Neuronal stem cell (in vitro differentiated cells): ENCODE results near the gene CSRNP2.

Source experiments
- DNase-seq: peaks from one replicate; pipeline ENCODE4 v3.0.0-alpha.2; 2013; ENCODE audit warnings: low spot score
- H2AFZ ChIP-seq: one replicate; pipeline ENCODE4 v1.6.1; 2013; ENCODE audit warnings: mild to moderate bottlenecking, low read length, inconsistent platforms
- H2AK5ac ChIP-seq: 2 replicates; pipeline ENCODE4 v1.6.1; 2013; ENCODE audit warnings: low read depth, mild to moderate bottlenecking, inconsistent platforms, low read length, moderate library complexity, mixed read lengths
- H2BK120ac ChIP-seq: 2 replicates; pipeline ENCODE4 v1.6.1; 2013; ENCODE audit warnings: low read depth, mild to moderate bottlenecking, inconsistent platforms, low read length, moderate library complexity, mixed read lengths
- H2BK12ac ChIP-seq: one replicate; pipeline ENCODE4 v1.6.1; 2013; ENCODE audit warnings: low read length, inconsistent platforms
- H2BK15ac ChIP-seq: 2 replicates; pipeline ENCODE4 v1.6.1; 2013; ENCODE audit warnings: mild to moderate bottlenecking, low read length, inconsistent platforms, mixed read lengths
- H2BK5ac ChIP-seq: one replicate; pipeline ENCODE4 v1.6.1; 2013; ENCODE audit warnings: inconsistent platforms, mild to moderate bottlenecking, low read length, moderate library complexity
- H3K14ac ChIP-seq: one replicate; pipeline ENCODE4 v1.6.1; 2013; ENCODE audit warnings: low read length, inconsistent platforms
- H3K18ac ChIP-seq: 2 replicates; pipeline ENCODE4 v1.6.1; 2013; ENCODE audit warnings: low read length, inconsistent platforms
- H3K23ac ChIP-seq: 2 replicates; pipeline ENCODE4 v1.6.1; 2013; ENCODE audit warnings: low read depth, mild to moderate bottlenecking, mixed read lengths, low read length, inconsistent platforms; ENCODE audit not compliant: poor library complexity
- H3K27ac ChIP-seq: replicated peaks from 3 replicates; pipeline ENCODE4 v1.5.1; 2013; ENCODE audit warnings: low read length, inconsistent platforms
- H3K27me3 ChIP-seq, 3 experiments: 2 replicates each; pipeline ENCODE4 v1.6.1; 2013; ENCODE audit warnings: low read length in 3 of 3, mild to moderate bottlenecking in 2 of 3, inconsistent platforms in 1 of 3, low read depth in 1 of 3, mixed read lengths in 1 of 3, moderate library complexity in 1 of 3; ENCODE audit not compliant: control insufficient read depth in 3 of 3, insufficient read depth in 3 of 3
- H3K36me3 ChIP-seq, 2 donors: replicated peaks in 1 of 2; 2 replicates each; pipeline ENCODE4 v1.6.1; 2013; ENCODE audit warnings: low read length in 2 of 2; ENCODE audit not compliant: control insufficient read depth in 2 of 2, insufficient read depth in 2 of 2
- H3K4ac ChIP-seq: 2 replicates; pipeline ENCODE4 v1.6.1; 2013; ENCODE audit warnings: inconsistent platforms, mild to moderate bottlenecking, low read length, moderate library complexity
- H3K4me1 ChIP-seq, 2 donors: 1 replicate in 1 of 2; 2 replicates in 1 of 2; pipeline ENCODE4 v1.6.1; 2013; ENCODE audit warnings: low read length in 2 of 2, low read depth in 1 of 2; ENCODE audit not compliant: control insufficient read depth in 2 of 2, insufficient read depth in 1 of 2
- H3K4me2 ChIP-seq: one replicate; pipeline ENCODE4 v1.6.1; 2013; ENCODE audit warnings: mild to moderate bottlenecking, low read length, inconsistent platforms; ENCODE audit not compliant: insufficient read depth, poor library complexity, severe bottlenecking
- H3K4me3 ChIP-seq, 2 donors: 2 replicates each; pipeline ENCODE4 v1.5.1; 2013; ENCODE audit warnings: low read length in 2 of 2, mild to moderate bottlenecking in 2 of 2, inconsistent platforms in 1 of 2, moderate library complexity in 1 of 2
- H3K79me1 ChIP-seq: one replicate; pipeline ENCODE4 v1.6.1; 2013; ENCODE audit warnings: low read depth, mild to moderate bottlenecking, inconsistent platforms, low read length, moderate library complexity
- H3K9ac ChIP-seq: one replicate; pipeline ENCODE4 v1.6.1; 2013; ENCODE audit warnings: mild to moderate bottlenecking, low read depth, low read length, inconsistent platforms; ENCODE audit not compliant: poor library complexity
- H3K9me3 ChIP-seq, 2 donors: replicated peaks in 1 of 2; 2 replicates each; pipeline versions ENCODE3 to v1.6.1; 2013; ENCODE audit warnings: low read length in 2 of 2, mild to moderate bottlenecking in 2 of 2, inconsistent platforms in 1 of 2, low read depth in 1 of 2, mixed read lengths in 1 of 2, moderate library complexity in 1 of 2; ENCODE audit not compliant: control insufficient read depth in 2 of 2, insufficient read depth in 1 of 2
- H4K8ac ChIP-seq: one replicate; pipeline ENCODE4 v1.6.1; 2013; ENCODE audit warnings: low read depth, mild to moderate bottlenecking, inconsistent platforms, low read length, moderate library complexity
- H4K91ac ChIP-seq: one replicate; pipeline ENCODE4 v1.6.1; 2013; ENCODE audit warnings: low read length, low read depth, mild to moderate bottlenecking, inconsistent platforms; ENCODE audit not compliant: poor library complexity
- WGBS, 2 donors: extraction: QIAGEN DNeasy Blood & Tissue Kit; methylation state at CpG; one replicate each; pipeline ENCODE4 v1.1.7; 2013; ENCODE audit warnings: missing lambda C conversion rate in 2 of 2, mixed read lengths in 1 of 2; ENCODE audit not compliant: insufficient read length in 2 of 2, insufficient replicate concordance in 1 of 2; ENCODE audit errors: extremely low coverage in 2 of 2; 5-methylcytosine and 5-hydroxymethylcytosine counted together

The CSRNP2 gene

DNA sequence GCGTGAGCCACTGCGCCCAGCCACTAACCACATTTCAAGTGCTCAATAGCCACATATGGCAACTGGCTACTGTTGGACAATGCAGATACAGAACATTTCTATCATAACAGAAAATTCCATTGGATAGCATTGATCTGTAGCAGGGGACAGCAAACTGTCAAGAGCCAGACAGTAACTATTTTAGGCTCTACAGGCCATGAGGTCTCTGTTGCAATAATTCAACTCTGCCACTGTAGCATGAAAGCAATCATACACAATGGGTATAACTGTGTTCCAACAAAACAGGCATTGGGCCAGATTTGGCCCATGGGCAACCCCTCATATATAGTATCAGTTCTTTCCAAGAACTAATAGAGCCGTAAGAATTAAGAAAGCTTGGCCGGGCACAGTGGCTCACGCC, 8.0 kb downstream of the CSRNP2 start:
- H2BK15ac ChIP-seq, result no peak overlapping the region
- H3K14ac ChIP-seq, result no peak overlapping the region
- H4K8ac ChIP-seq, result no peak overlapping the region
- H4K91ac ChIP-seq, result no peak overlapping the region
- no peak overlapping the region for H3K27ac ChIP-seq
- H2BK5ac ChIP-seq, result no peak overlapping the region
- peaks cover 5% of the 10 kb centered on the region for H3K79me1 ChIP-seq
- no peak overlapping the region for H2BK12ac ChIP-seq
- no peak overlapping the region for H2AK5ac ChIP-seq
- DNase-seq, result no peak
- WGBS, 2 donors, result no CpG with 5 or more reads among the region's 5 CpGs
- no peak overlapping the region for H3K4ac ChIP-seq
- no peak overlapping the region for H2BK120ac ChIP-seq
- no peak overlapping the region for H2AFZ ChIP-seq
- H3K36me3 ChIP-seq, result peaks cover 14 to 61% of the 10 kb centered on the region in 2 donors
- H3K4me3 ChIP-seq, result no peak overlapping the region
- no peak overlapping the region for H3K4me2 ChIP-seq
- H3K27me3 ChIP-seq, result no peaks in the 10 kb centered on the region
- H3K9me3 ChIP-seq, result no peaks in the 10 kb centered on the region
- no peaks in the 10 kb centered on the region for H3K4me1 ChIP-seq
- no peak overlapping the region for H3K23ac ChIP-seq
- no peak overlapping the region for H3K9ac ChIP-seq
- H3K18ac ChIP-seq, result no peak overlapping the region

GRCh38 chr12:51071663-51072062, 11.7 kb downstream of the CSRNP2 start:
- Histone ChIP-seq H3K18ac (no peak overlapping the region), H2AK5ac (no peak overlapping the region), H3K4me1 (no peaks in the 10 kb centered on the region), H3K27ac (no peak overlapping the region), H3K14ac (no peak overlapping the region), H2AFZ (no peak overlapping the region), H2BK120ac (no peak overlapping the region), H3K4me3 (no peak overlapping the region), H3K23ac (no peak overlapping the region), H2BK5ac (no peak overlapping the region), H4K8ac (no peak overlapping the region), H4K91ac (no peak overlapping the region), H3K9me3 (peaks cover 0 to 2% of the 10 kb centered on the region in 2 donors), H3K36me3 (peaks cover 32 to 86% of the 10 kb centered on the region in 2 donors), H3K79me1 (peaks cover 2% of the 10 kb centered on the region), H3K9ac (no peak overlapping the region), H2BK15ac (no peak overlapping the region), H2BK12ac (no peak overlapping the region), H3K4ac (no peak overlapping the region), H3K27me3 (no peaks in the 10 kb centered on the region), H3K4me2 (no peak overlapping the region)
- no CpG with 5 or more reads among the region's 2 CpGs for WGBS, 2 donors
- no peak for DNase-seq

DNA sequence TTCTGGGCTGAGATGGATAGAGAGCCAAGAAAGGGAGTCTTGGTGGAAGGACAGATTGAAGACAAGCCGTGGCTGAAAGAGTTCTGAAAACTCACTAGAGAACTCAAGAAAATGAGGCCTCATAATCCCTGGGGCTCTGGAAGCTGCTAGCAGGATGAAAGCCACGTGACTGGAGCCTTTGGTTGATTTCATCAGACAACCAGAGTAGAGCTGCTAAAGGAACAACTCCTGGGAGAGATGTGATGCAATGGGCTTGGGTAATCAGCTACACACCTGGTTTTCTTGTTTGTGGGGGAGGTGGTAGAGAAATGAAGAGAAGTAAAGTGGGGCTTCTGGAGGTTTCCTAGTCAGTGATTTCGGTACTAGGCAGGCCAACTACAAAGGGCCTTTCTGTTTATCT, 13.4 kb downstream of the CSRNP2 start:
- Histone ChIP-seq H2BK120ac (no peak overlapping the region), H2BK12ac (no peak overlapping the region), H3K9ac (no peak overlapping the region), H2BK5ac (no peak overlapping the region), H2BK15ac (no peak overlapping the region), H3K4me2 (no peak overlapping the region), H3K23ac (no peak overlapping the region), H3K4me1 (no peaks in the 10 kb centered on the region), H3K4me3 (no peak overlapping the region), H3K14ac (no peak overlapping the region), H3K18ac (no peak overlapping the region), H4K91ac (no peak overlapping the region), H3K79me1 (no peaks in the 10 kb centered on the region), H3K9me3 (peaks cover 0 to 2% of the 10 kb centered on the region in 2 donors), H2AFZ (no peak overlapping the region), H3K27ac (no peak overlapping the region), H3K27me3 (no peaks in the 10 kb centered on the region), H4K8ac (no peak overlapping the region), H3K4ac (no peak overlapping the region), H2AK5ac (no peak overlapping the region), H3K36me3 (peaks cover 34 to 84% of the 10 kb centered on the region in 2 donors)
- DNase-seq, result no peak
- WGBS, 2 donors, result no CpG with 5 or more reads among the region's 3 CpGs

- no peak overlapping the region for H2BK12ac ChIP-seq
- H4K91ac ChIP-seq, result no peak overlapping the region
- DNase-seq, result no peak
Observed at GRCh38 chr12:51067771-51068170, 15.6 kb downstream of the CSRNP2 start.

More at GRCh38 chr12:51067771-51068170, 15.6 kb downstream of the CSRNP2 start:
- no peak overlapping the region for H3K4me2 ChIP-seq
- peaks cover 45 to 90% of the 10 kb centered on the region in 2 donors for H3K36me3 ChIP-seq
- H3K14ac ChIP-seq, result no peak overlapping the region
- no peaks in the 10 kb centered on the region for H3K79me1 ChIP-seq
- H3K4ac ChIP-seq, result no peak overlapping the region
- peaks cover 0 to 2% of the 10 kb centered on the region in 2 donors for H3K9me3 ChIP-seq
- no peak overlapping the region for H3K23ac ChIP-seq
- no peaks in the 10 kb centered on the region for H3K4me1 ChIP-seq
- no peak overlapping the region for H2BK120ac ChIP-seq
- no peak overlapping the region for H2AK5ac ChIP-seq
- H3K9ac ChIP-seq, result peak overlapping the region; percentile 64
- WGBS, 2 donors, result no CpG with 5 or more reads among the region's 7 CpGs
- H2BK15ac ChIP-seq, result no peak overlapping the region
- H3K18ac ChIP-seq, result no peak overlapping the region
- H4K8ac ChIP-seq, result no peak overlapping the region
- no peak overlapping the region for H2AFZ ChIP-seq
- no peak overlapping the region for H2BK5ac ChIP-seq
- no peak overlapping the region for H3K27ac ChIP-seq
- H3K27me3 ChIP-seq, result no peaks in the 10 kb centered on the region
- no peak overlapping the region for H3K4me3 ChIP-seq
